Activated T-cell treated with anti-CD3 and anti-CD28 coated beads, Interleukin-2, amount 50 U/mL, for 48 hours (primary cell): ENCODE measurements around the gene CRHBP.
"Not testable (repeated sequence)": the region's sequence is repeated elsewhere in the genome, so short reads cannot be mapped to it uniquely, and the experiment has no call there.

Experiments used
- DNase-seq, 2 experiments: peaks; one replicate each; pipeline ENCODE4 v3.0.0-alpha.2; 2020

CRHBP gene

GRCh38 chr5:76960004-76960625 is 7.3 kb downstream of the CRHBP start:
- peak in 1 of 2 experiments; percentile 23 for DNase-seq

GRCh38 chr5:76964060-76964459 is 11.2 kb downstream of the CRHBP start:
- DNase-seq: no peak

GRCh38 chr5:76971511-76971910 is 18.7 kb downstream of the CRHBP start:
- DNase-seq: no peak

- no peak for DNase-seq
Measured at GRCh38 chr5:76972689-76973088, 19.8 kb downstream of the CRHBP start.

- DNase-seq: no peak
Measured at GRCh38 chr5:76974785-76975184, 21.9 kb downstream of the CRHBP start.

GRCh38 chr5:76978869-76979268 is 26.0 kb downstream of the CRHBP start:
- DNase-seq: no peak

- DNase-seq: no peak
Measured at GRCh38 chr5:76980518-76981144, 27.8 kb downstream of the CRHBP start.

- no peak for DNase-seq
Measured at GRCh38 chr5:76982450-76982849, 29.6 kb downstream of the CRHBP start.

GRCh38 chr5:76983468-76983867 is 30.6 kb downstream of the CRHBP start:
- DNase-seq: no peak

GRCh38 chr5:76986825-76987526 is 34.1 kb downstream of the CRHBP start:
- no peak for DNase-seq

GRCh38 chr5:76990899-76991459 is 38.1 kb downstream of the CRHBP start:
- DNase-seq: no peak

- not testable (repeated sequence) for DNase-seq
Measured at GRCh38 chr5:76993436-76993835, 40.6 kb downstream of the CRHBP start.

- DNase-seq: no peak
Measured at GRCh38 chr5:76994337-76994736, 41.5 kb downstream of the CRHBP start.

- DNase-seq: not testable (repeated sequence)
Measured at GRCh38 chr5:76998251-76998650, 45.4 kb downstream of the CRHBP start.

GRCh38 chr5:76999451-76999850 is 46.6 kb downstream of the CRHBP start:
- DNase-seq: no peak

GRCh38 chr5:77003246-77003645 is 50.4 kb downstream of the CRHBP start:
- DNase-seq: no peak

GRCh38 chr5:77006124-77006523 is 53.3 kb downstream of the CRHBP start:
- DNase-seq: no peak

GRCh38 chr5:77008413-77008812 is 55.6 kb downstream of the CRHBP start:
- no peak for DNase-seq

- no peak for DNase-seq
Measured at GRCh38 chr5:77010243-77010642, 57.4 kb downstream of the CRHBP start.

GRCh38 chr5:77011498-77011897 is 58.7 kb downstream of the CRHBP start:
- no peak for DNase-seq

GRCh38 chr5:77012601-77013000 is 59.8 kb downstream of the CRHBP start:
- no peak for DNase-seq

- DNase-seq: no peak
Measured at GRCh38 chr5:77015938-77016569, 63.2 kb downstream of the CRHBP start.

GRCh38 chr5:77016962-77017361 is 64.1 kb downstream of the CRHBP start:
- DNase-seq: no peak
